HG03039 (cell line): ENCODE measurements around the gene HSPA1B.
"Not testable (repeated sequence)": the region's sequence is repeated elsewhere in the genome, so short reads cannot be mapped to it uniquely, and the experiment has no call there.

ENCODE experiments used
- ATAC-seq: cut with Tn5 transposase; IDR thresholded peaks from one replicate; pipeline ENCODE4 v1.9.1; 2021; ENCODE audit warnings: mild to moderate bottlenecking, moderate library complexity; ENCODE audit not compliant: unreplicated experiment

HSPA1B gene

GRCh38 chr6:31827286-31828079, at the start of gene HSPA1B:
TSS of gene HSPA1B (plus strand) at chr6:31827738. CDS start at chr6:31827951, 213 bp downstream.
- ATAC-seq: peak; percentile 63

DNA sequence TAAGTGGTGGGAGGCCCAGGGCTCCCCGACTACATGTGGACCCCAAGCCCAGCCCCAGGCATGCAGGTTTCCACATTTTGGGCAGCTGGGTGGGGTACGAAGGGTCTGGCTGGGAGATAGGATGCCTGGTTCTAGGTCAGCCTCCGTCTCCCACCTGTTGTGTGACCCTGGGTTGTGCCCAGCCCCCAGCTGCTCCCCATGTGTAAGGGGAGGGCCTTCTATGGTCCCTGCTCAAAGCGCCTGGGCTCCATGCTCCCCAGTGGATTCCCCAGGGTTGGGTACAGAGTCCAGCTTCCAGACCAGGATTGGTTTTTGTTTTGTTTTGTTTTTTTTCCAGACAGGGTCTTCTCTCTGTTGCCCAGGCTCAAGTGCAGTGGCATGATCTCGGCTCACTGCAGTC, 49.3 kb upstream of the HSPA1B start:
- ATAC-seq: no peak

- no peak for ATAC-seq
Observed at GRCh38 chr6:31778999-31779885, 48.3 kb upstream of the HSPA1B start.

DNA sequence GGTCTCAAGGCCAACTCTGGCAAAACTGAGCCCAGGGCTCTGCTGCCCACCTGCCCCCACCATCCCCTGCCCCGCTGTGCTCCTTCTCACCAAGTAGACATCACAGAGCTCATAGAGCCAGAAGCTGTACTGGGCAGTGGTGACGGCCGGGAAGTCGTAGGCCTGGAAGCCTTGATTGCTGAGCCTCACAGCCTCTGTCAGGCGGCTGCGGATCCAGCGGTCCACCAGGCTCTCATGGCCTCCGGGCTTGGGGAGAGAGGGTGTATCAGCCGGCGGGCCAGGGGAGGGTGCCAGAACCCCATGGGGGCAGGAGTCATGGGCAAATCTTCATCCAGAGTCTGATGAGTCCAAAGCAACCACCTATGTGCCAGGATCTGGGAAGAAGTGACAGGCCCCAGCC, 47.6 kb upstream of the HSPA1B start:
- ATAC-seq: no peak

DNA sequence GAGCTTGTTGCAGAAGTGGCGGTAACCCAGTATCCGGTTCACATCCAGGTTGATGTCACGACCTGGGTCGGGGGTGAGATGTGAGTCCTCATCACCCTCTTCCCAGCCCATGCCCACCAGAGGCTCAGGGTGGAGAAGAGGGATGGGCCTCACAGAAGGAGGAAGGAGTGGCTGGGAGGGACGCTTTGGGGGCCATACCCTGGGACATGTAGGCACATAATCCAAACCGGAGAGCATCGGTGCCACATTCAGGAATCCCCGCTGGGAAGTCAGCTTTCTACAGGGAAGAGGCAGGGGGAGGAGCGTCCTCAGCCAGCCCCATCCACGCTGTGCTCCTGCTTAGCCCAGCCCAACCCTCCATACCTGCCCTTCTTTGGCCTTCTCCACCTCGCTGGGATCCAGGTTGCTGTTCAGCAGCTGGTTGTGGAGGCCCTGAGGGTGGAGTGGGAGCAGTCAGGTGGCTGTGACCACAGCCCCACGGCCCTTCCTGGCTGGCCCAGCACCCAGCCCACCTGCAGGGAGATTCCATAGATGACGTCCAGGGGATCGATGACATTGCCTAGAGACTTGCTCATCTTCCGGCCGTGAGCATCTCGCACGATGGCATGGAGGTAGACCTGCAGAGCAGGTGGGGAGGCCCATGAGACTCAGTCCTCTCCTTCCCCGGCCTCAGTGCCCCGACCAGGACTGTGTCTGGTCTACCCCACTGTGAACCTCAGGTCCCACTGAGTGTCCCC, 46.9 kb upstream of the HSPA1B start:
- no peak for ATAC-seq

DNA sequence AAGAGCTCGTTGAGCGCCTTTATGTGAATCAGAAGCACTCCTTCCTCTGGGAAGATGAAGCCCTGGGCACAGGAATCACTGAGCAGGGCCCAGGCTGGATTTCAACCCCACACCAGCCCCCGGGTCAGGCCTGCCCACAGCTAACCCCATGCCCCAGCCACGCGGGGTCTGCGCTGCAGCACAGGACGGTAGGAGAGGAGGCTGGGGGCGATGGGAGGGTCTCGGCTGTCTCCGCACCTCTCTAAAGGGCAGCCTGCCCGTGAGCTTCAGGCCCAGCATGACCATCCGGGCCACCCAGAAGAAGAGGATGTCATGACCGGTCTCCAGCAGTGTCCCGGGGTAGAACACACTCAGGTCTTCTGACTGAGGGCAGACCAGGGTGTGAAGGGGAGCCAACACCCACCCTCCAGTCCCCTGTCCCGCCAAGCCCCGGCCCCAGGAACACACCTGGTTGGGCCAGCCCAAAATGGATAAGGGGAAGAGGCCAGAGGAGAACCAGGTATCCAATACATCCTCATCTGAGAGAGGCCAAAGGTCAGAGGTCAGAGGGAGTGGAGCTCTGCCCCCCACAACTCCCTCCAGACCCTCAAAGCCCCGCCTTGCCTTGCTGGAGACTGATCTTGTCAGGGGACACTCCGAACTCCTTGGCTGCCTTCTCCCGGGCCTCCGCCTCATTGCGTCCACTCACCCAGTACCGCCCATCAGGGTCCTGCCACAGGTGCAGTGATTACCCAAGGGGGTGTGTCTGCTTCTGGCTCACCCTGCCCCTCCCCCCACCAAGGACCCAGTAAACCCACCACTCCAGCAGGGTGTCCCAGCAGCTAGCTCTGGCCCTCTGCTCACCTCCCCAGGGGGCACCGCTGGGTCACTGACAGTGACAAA, 46.1 kb upstream of the HSPA1B start:
- no peak for ATAC-seq

DNA sequence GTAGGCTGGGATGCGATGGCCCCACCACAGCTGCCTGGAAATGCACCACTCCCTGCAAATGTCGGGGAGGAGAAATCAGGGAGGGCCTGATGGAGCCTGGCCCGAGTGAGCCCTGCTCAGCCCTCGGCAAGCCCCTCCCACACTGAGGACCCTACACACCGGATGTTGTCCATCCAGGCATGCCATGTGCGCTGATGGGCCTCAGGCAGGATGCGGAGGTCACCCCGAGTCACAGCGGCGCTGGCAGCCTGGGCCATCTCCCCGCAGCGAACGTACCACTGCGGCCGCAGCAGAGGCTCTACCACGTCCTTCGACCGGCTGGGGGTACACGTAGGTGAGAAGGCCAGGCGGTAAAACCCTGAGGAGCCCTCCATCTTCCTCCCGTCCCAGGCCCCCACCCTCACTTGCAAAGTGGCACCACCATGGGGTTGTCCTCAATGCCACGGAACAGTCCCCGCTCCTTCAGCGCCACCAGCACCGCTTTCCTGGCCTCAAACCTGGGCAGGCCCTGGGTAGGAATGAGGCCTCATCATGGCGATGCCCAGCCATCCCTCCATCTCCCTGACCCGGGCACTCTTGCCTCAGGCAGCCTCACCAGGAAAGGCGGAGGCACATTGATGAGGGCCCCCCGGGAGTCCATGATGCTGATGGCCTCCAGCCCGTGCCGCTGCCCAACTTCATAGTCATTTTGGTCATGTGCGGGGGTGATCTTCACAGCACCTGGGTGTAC, 45.2 kb upstream of the HSPA1B start:
- ATAC-seq: no peak

GRCh38 chr6:31784098-31784925, 43.2 kb upstream of the HSPA1B start:
- ATAC-seq: no peak

DNA sequence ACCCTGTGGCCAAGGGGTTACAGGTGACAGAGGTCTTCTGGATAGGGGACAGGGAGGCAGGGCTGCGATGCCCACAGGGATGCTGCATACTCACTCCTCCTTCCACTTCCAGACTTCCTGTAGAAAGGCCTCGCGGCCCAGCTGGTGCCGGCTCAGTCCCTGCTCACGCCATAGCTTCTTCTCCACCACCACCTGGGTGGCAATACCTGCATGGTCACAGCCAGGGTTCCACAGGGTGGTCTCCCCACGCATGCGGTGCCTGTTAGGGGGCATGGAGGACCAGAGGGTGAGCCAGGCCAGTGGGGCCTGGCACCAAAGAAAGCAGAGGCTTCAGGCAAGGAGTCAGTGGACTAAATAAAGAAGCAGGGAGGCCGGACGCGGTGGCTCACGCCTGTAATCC, 42.1 kb upstream of the HSPA1B start:
- no peak for ATAC-seq

GRCh38 chr6:31791324-31792089, 36.0 kb upstream of the HSPA1B start:
- no peak for ATAC-seq

GRCh38 chr6:31792090-31792374, 35.5 kb upstream of the HSPA1B start:
- ATAC-seq: no peak

- no peak for ATAC-seq
Observed at GRCh38 chr6:31792761-31793171, 34.8 kb upstream of the HSPA1B start.

GRCh38 chr6:31793927-31794245, 33.7 kb upstream of the HSPA1B start:
- not testable (repeated sequence) for ATAC-seq

DNA sequence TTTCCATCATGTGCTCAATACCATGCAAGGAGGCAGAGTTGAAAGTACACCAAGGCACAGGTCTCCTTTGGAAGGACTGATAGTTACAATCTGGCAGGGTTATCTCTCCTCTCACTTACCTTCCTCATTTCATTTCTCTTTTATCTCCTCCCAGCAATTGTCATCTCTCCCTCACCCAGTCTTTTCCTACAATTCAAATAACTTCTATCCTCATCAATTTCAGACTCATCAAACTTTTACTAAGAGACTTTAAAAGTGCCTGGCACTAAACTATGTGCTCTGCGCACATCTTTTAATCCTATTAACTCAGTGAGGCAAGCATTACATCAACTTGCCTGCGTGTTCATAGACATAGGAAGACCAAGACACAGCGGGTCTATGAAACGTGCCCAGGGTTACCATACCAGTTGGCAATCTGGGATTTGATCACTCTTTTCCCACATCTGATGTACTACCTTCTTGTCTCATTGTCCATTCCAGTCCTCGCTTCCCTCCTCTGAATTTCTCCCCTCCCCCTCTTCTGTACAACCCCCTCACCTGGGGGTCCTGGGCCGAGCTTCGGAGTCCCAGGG, 33.2 kb upstream of the HSPA1B start:
- ATAC-seq: no peak

DNA sequence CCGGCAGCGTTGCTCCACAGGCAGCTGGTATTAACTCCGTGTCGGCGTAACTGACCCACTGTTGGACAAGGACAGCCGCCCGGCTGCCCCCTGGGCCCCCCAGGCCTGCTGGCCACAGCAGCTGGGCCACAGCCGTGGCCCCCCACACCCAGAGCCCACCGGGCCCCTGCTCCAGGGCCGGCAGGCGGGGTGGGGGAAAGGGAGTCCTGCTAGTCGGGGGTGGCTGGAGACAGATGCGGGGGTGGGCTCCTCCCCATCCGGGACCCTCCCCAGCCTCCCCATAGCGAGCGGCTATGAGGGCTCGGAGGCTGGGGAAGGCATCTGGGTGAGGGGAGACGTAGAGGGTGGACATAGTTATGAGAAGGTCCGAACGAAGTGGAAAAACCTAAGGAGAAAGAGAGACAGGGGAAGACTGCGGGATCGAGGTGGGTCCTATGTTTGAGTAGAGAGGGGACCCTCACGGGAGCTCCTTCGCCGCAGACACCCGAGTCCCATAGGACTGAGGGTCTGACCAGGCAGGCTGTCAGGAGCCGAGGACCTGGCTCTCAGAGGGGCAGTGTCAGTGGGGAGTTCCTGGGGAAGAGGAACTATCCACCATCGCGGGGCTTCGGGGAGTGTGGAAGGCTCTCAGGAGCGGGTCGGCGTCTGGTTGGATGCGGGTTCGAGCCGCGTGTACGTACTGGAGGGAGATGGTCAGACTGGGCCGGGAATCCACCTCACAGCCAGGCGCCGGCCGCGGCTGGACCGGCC, 32.5 kb upstream of the HSPA1B start:
- ATAC-seq: peak; percentile 6

- peak; percentile 68 for ATAC-seq
Observed at GRCh38 chr6:31795616-31796298, 31.8 kb upstream of the HSPA1B start, which contains the start of gene VARS1. TSS of gene VARS1 (minus strand) at chr6:31795752. CDS start at chr6:31795217, 535 bp downstream.

- no peak for ATAC-seq
Observed at GRCh38 chr6:31796993-31797385, 30.5 kb upstream of the HSPA1B start.
